ENCODE results near the gene UBE2L6. TPM values are rescaled to one million over a fixed set of nuclear protein-coding genes. Genes with fewer than 3 reads are reported as not detected.

The UBE2L6 gene
- total RNA-seq (10 to 100 TPM in 3 of 4 donors, 1 to 10 TPM in 1; 6.8 to 24.7 (median 12.3) TPM), polyA plus RNA-seq (1 to 10 TPM; 5.3 to 9.9 (median 9.1) TPM)
- long read RNA-seq, donor 1, partial matches to known transcripts, result 0 of 2 reads
- long read RNA-seq, donor 1, other reads (novel, unspliced or antisense), result 0 of 2 reads
- long read RNA-seq, donor 2, transcript UBE2L6-201 (4 exons, 1,354 nt), result major isoform, 7 of 12 reads
- long read RNA-seq, donor 2, partial matches to known transcripts, result 1 of 12 reads
- long read RNA-seq, donor 2, other reads (novel, unspliced or antisense), result 0 of 12 reads

DNA sequence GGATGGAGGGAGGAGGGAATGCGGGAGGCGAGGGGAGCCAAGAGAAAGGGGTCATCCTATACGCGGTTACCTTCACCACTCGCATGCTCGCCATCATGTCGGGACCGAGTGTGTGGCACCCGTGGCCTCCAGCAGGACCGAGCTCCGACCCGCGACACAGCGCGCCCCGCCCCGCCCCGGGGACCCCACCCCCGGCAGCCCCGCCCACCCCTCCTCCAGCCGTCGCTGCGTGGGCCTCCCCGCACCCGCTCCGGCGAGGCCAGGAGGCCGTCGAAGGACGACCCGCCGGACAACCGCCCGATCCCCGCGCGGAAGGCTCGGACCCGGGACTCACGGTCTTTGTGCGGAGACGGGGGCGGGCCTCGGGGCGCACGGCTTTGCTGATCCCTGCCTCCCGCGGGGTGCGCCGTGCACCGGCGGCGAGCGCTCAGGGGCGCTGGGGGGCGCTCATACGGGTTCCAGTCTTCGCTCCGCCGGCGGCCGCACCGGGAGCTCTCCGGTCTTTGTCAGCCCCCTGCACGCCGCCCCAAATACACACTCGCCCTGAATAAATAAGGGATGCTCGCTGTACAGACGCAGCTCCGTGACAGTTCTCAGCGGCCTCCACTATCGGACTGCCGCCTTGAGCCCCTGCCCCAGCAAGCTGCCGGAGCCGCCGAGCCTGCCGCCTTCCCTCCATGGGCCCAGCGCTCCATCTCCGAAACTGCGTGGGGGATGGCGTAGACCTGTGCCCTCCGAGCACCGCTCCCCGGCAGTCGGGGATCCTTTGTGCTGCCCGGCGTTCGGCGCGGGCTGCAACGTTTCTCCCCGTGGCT, at the start of gene UBE2L6:
TSS of gene UBE2L6 (minus strand) at position 158 of the 815 bp plus-strand sequence. CDS start at position 97, 61 bp downstream.
- Histone ChIP-seq H3K36me3 (ENCODE audit: insufficient read depth in 1 of 2, low read depth in 1 of 2) (no peaks in the 10 kb centered on the region), H3K27me3 (ENCODE audit: insufficient read depth in 3 of 3, low read length in 2 of 3) (peaks cover 0 to 21% (median 0%) of the 10 kb centered on the region in 3 donors), H3K27ac (peak within 1 kb of the TSS; percentile 19), H3K4me1 (peaks cover 6% of the 10 kb centered on the region), H3K4me3 (peak within 1 kb of the TSS; percentile 71), H3K9me3 (no peaks in the 10 kb centered on the region)
- DNase-seq (peak; percentile 50 to 88), ATAC-seq (peak; percentile 59 to 87 (median 80))
- no peak for TF ChIP-seq CTCF (IDR thresholded peaks at IDR 0.05)
- 0 to 1% (median 0%) methylated on average over 64 to 92 of the region's 92 CpGs for WGBS, 3 donors
- intact Hi-C loops (cut with DNase I), result loop anchor here (2.0 to 5.0 kb wide), 2 partner anchors 75 to 77 kb away; no protein-coding TSS in a partner anchor

GRCh38 chr11:57616595-57616994, 49.1 kb upstream of the UBE2L6 start:
- Histone ChIP-seq H3K27ac (no peak overlapping the region), H3K36me3 (ENCODE audit: insufficient read depth in 1 of 2, low read depth in 1 of 2) (peaks cover 0 to 21% of the 10 kb centered on the region in 2 donors), H3K4me3 (no peak overlapping the region), H3K4me1 (no peaks in the 10 kb centered on the region), H3K9me3 (no peaks in the 10 kb centered on the region), H3K27me3 (ENCODE audit: insufficient read depth in 3 of 3, low read length in 2 of 3) (peaks cover 0 to 4% (median 0%) of the 10 kb centered on the region in 3 donors)
- WGBS, 3 donors, result 42 to 55% (median 49%) methylated on average over 3 of the region's 3 CpGs
- TF ChIP-seq CTCF (IDR thresholded peaks at IDR 0.05), result no peak
- intact Hi-C loops (cut with DNase I), result no loop called here
- ATAC-seq, result no peak
- DNase-seq, result no peak

GRCh38 chr11:57615308-57615707, 47.8 kb upstream of the UBE2L6 start:
- no peak for DNase-seq
- H3K4me1 ChIP-seq, result no peaks in the 10 kb centered on the region
- H3K4me3 ChIP-seq, result no peak overlapping the region
- no peak for ATAC-seq
- no peak overlapping the region for H3K27ac ChIP-seq
- peaks cover 0 to 4% (median 0%) of the 10 kb centered on the region in 3 donors for H3K27me3 ChIP-seq (ENCODE audit: insufficient read depth in 3 of 3, low read length in 2 of 3)
- intact Hi-C loops (cut with DNase I), result no loop called here
- whole genome bisulfite sequencing, 3 donors, result 56 to 74% (median 72%) methylated on average over 1 of the region's 1 CpG
- no peaks in the 10 kb centered on the region for H3K9me3 ChIP-seq
- TF ChIP-seq CTCF (IDR thresholded peaks at IDR 0.05), result no peak
- peaks cover 0 to 26% of the 10 kb centered on the region in 2 donors for H3K36me3 ChIP-seq (ENCODE audit: insufficient read depth in 1 of 2, low read depth in 1 of 2)

GRCh38 chr11:57614234-57614772, 46.8 kb upstream of the UBE2L6 start:
- TF ChIP-seq CTCF (IDR thresholded peaks at IDR 0.05), result no peak
- Histone ChIP-seq H3K27ac (no peak overlapping the region), H3K4me1 (no peaks in the 10 kb centered on the region), H3K27me3 (ENCODE audit: insufficient read depth in 3 of 3, low read length in 2 of 3) (peaks cover 0 to 4% (median 0%) of the 10 kb centered on the region in 3 donors), H3K36me3 (ENCODE audit: insufficient read depth in 1 of 2, low read depth in 1 of 2) (peaks cover 0 to 26% of the 10 kb centered on the region in 2 donors), H3K4me3 (no peak overlapping the region), H3K9me3 (no peaks in the 10 kb centered on the region)
- intact Hi-C loops (cut with DNase I), result no loop called here
- ATAC-seq (no peak), DNase-seq (no peak)
- WGBS, 3 donors, result 79 to 85% (median 82%) methylated on average over 10 of the region's 10 CpGs
